K562 (cell line): ENCODE results near the gene ZP1. TPM values are rescaled to one million over a fixed set of nuclear protein-coding genes. Genes with fewer than 3 reads are reported as not detected.

Experiments
- BRF1 ChIP-seq: IDR thresholded peaks from 3 replicates; pipeline ENCODE4 v1.6.1; 2011; ENCODE audit warnings: borderline replicate concordance, mild to moderate bottlenecking; ENCODE audit not compliant: insufficient read length; ENCODE audit errors: extremely low read depth
- CBFA2T3 ChIP-seq: fragments of 450-650 bp; IDR thresholded peaks from 2 replicates; pipeline ENCODE4 v1.6.1; 2017
- CCAR2 ChIP-seq: fragments of 200-400 bp; formaldehyde crosslinking; IDR thresholded peaks from 2 replicates; pipeline ENCODE4 v1.6.1; 2017; ENCODE audit warnings: mild to moderate bottlenecking, low read depth, low read length
- CHAMP1 ChIP-seq: fragments of 450-650 bp; IDR thresholded peaks from 2 replicates; pipeline ENCODE4 v1.6.1; 2016; ENCODE audit warnings: mild to moderate bottlenecking
- CHD4 ChIP-seq: fragments of 200-600 bp; sonication (generic); IDR thresholded peaks from 3 replicates; pipeline ENCODE4 v1.6.1; 2012; ENCODE audit warnings: low read depth, mild to moderate bottlenecking, mixed read lengths, low read length, inconsistent platforms; ENCODE audit not compliant: insufficient read depth, insufficient replicate concordance, poor library complexity, severe bottlenecking
- CREM ChIP-seq: IDR thresholded peaks from 2 replicates; pipeline ENCODE4 v1.6.1; 2014; ENCODE audit warnings: antibody characterized with exemption, low read depth
- DMBX1 ChIP-seq: fragments of 250-450 bp; sonication (Bioruptor Pico); IDR thresholded peaks from 2 replicates; pipeline ENCODE4 v1.8.0; 2022; ENCODE audit warnings: inconsistent platforms, mild to moderate bottlenecking, moderate library complexity, borderline replicate concordance
- HBP1 ChIP-seq: fragments of 450-650 bp; formaldehyde crosslinking; IDR thresholded peaks from 2 replicates; pipeline ENCODE4 v1.4.0; 2022; ENCODE audit warnings: missing genetic modification characterization
- KLF1 ChIP-seq: fragments of 450-650 bp; IDR thresholded peaks from 2 replicates; pipeline ENCODE4 v1.6.1; 2016; ENCODE audit warnings: missing genetic modification characterization, missing compliant biosample characterization
- LCOR ChIP-seq: sonication (generic); formaldehyde crosslinking; IDR thresholded peaks from 2 replicates; pipeline ENCODE4 v1.8.0; 2022; ENCODE audit warnings: mild to moderate bottlenecking, missing genetic modification reagents
- MAZ ChIP-seq, 2 experiments: fragments of 450-650 bp in 1 of 2; sonication (generic) in 1 of 2; formaldehyde crosslinking; IDR thresholded peaks in 1 of 2; conservative IDR thresholded peaks in 1 of 2; 2 replicates each; pipeline versions ENCODE4 v1.4.0 to v1.5.0; 2020; ENCODE audit warnings: mild to moderate bottlenecking in 1 of 2, missing genetic modification reagents in 1 of 2
- MYNN ChIP-seq, 2 experiments: sonication (generic); formaldehyde crosslinking in 1 of 2; IDR thresholded peaks; 2 replicates each; pipeline versions ENCODE4 v1.5.0 to v1.6.1; 2016 to 2020; ENCODE audit warnings: antibody characterized with exemption in 1 of 2, missing genetic modification reagents in 1 of 2
- PKNOX1 ChIP-seq: fragments of 450-650 bp; IDR thresholded peaks from 2 replicates; pipeline ENCODE4 v1.6.1; 2016
- POLR2AphosphoS2 ChIP-seq: IDR thresholded peaks from 2 replicates; pipeline ENCODE4 v1.6.1; 2012; ENCODE audit warnings: low read length, improper control_type of control experiment
- PRPF4 ChIP-seq: fragments of 200-400 bp; formaldehyde crosslinking; IDR thresholded peaks from one replicate; pipeline ENCODE4 v1.6.1; 2017; ENCODE audit warnings: low read length, low read depth, mild to moderate bottlenecking; ENCODE audit not compliant: insufficient read depth, poor library complexity, severe bottlenecking
- RBM39 ChIP-seq: fragments of 200-400 bp; formaldehyde crosslinking; optimal IDR thresholded peaks from 2 replicates; pipeline ENCODE3; 2018; ENCODE audit warnings: low read depth, low read length
- SMC3 ChIP-seq: conservative IDR thresholded peaks from 2 replicates; pipeline ENCODE4 v1.6.1; 2011; ENCODE audit warnings: low read depth, low read length, improper control_type of control experiment; ENCODE audit not compliant: insufficient read depth
- SRSF1 ChIP-seq: fragments of 200-400 bp; formaldehyde crosslinking; IDR thresholded peaks from 2 replicates; pipeline ENCODE4 v1.6.1; 2017; ENCODE audit warnings: mild to moderate bottlenecking, low read depth, low read length, moderate library complexity
- STAT5A ChIP-seq: IDR thresholded peaks from 2 replicates; pipeline ENCODE4 v1.6.1; 2012; ENCODE audit warnings: low read length, inconsistent platforms, borderline replicate concordance
- TEAD1 ChIP-seq, 2 experiments: fragments of 450-650 bp in 1 of 2; sonication (generic) in 1 of 2; formaldehyde crosslinking; IDR thresholded peaks; 2 replicates each; pipeline versions ENCODE4 v1.4.0 to v1.8.0; 2020 to 2022; ENCODE audit warnings: mild to moderate bottlenecking in 2 of 2, missing genetic modification reagents in 1 of 2
- USF1 ChIP-seq: sonication (generic); formaldehyde crosslinking; IDR thresholded peaks from 2 replicates; pipeline ENCODE4 v1.9.0; 2022; ENCODE audit warnings: mild to moderate bottlenecking, missing genetic modification reagents
- ZNF263 ChIP-seq: sonication (generic); formaldehyde crosslinking; IDR thresholded peaks from 2 replicates; pipeline ENCODE4 v1.8.0; 2022; ENCODE audit warnings: mild to moderate bottlenecking, missing genetic modification reagents, borderline replicate concordance
- ZNF436 ChIP-seq: fragments of 250-450, 450-650 bp; sonication (Bioruptor Pico); formaldehyde crosslinking; IDR thresholded peaks from 2 replicates; pipeline ENCODE4 v1.7.0; 2020; ENCODE audit warnings: mild to moderate bottlenecking
- polyA plus RNA-seq, 8 experiments: library from polyadenylated mRNA; depleted of rRNA in 4 of 8; stranded (reverse) in 5 of 8; unstranded in 3 of 8; fragments of >200 nt; fragmentation: Nextera tagmentation in 2 of 8; fragmentation: Illumina TruSeq in 1 of 8; extraction: Ambion mirVana in 2 of 8; extraction: Trizol in 1 of 8; gene quantifications; 2 replicates each; pipeline versions ENCODE4 v1.2.1 to v1.2.3, GENCODE V29; 2011 to 2014; ENCODE audit warnings: inconsistent platforms in 1 of 8, missing spikeins in 1 of 8
- total RNA-seq, 7 experiments: library from RNA; depleted of rRNA in 6 of 7; stranded (reverse); fragments of >200 nt in 6 of 7; fragmentation: Illumina TruSeq in 2 of 7; extraction: Trizol in 2 of 7; gene quantifications; 2 replicates each; pipeline versions ENCODE4 v1.2.1 to v1.2.3, GENCODE V29; 2011 to 2021; ENCODE audit warnings: low replicate concordance in 1 of 7

Gene ZP1
- total and polyA plus RNA-seq, 9 of the 15 experiments (the other 6 are each of a cell fraction or from before 2014, with no cell fraction given), result 0.11 to 0.15 TPM; not detected in 7

GRCh38 chr11:60831143-60831500 is 36.2 kb upstream of the ZP1 start (continued):
- TF ChIP-seq SRSF1 (no peak), CBFA2T3 (no peak), ZNF263 (0 out of 2 replicates have a peak, but pooled peaks have one; percentile 38), POLR2AphosphoS2 (no peak), RBM39 (no peak), ZNF436 (CRISPR knock-in tag) (no peak), USF1 (0 out of 2 replicates have a peak, but pooled peaks have one; percentile 21), MAZ (CRISPR knock-in tag; conservative IDR thresholded peaks at IDR 0.05 in 1 of 2, IDR thresholded peaks at IDR 0.05 in 1 of 2) (0 out of 4 replicates have a peak, but pooled peaks of 1 of the 2 experiments have one; percentile 1), MYNN (IDR thresholded peaks at IDR 0.05) (peak; percentile 58; the same call in 1 of the 2 replicates), MYNN (CRISPR knock-in tag; IDR thresholded peaks at IDR 0.05) (no peak), CREM (0 out of 2 replicates have a peak, but pooled peaks have one; percentile 28), TEAD1 (CRISPR knock-in tag; IDR thresholded peaks at IDR 0.05) (peak in 1 of 2 experiments; percentile 43; a peak in 1 of 4 replicates), CHAMP1 (no peak), CCAR2 (no peak), HBP1 (CRISPR knock-in tag) (no peak), BRF1 (no peak), CHD4 (no peak), PKNOX1 (no peak), STAT5A (no peak), PRPF4 (no peak), SMC3 (peak; percentile 98), DMBX1 (CRISPR knock-in tag) (no peak), LCOR (CRISPR knock-in tag) (no peak), KLF1 (tag) (no peak)
